Activated naive CD4-positive, alpha-beta T cell (primary cell): ENCODE measurements around the gene PRKN.

Experiments used
- DNase-seq, 4 experiments: peaks; one replicate each; lab custom pipeline; 2025; lab: John Stamatoyannopoulos, UW

Gene PRKN

GRCh38 chr6:162053084-162053483 is 674.5 kb downstream of the PRKN start:
- no peak for DNase-seq

- DNase-seq: no peak
Observed at GRCh38 chr6:162050579-162050978, 677.0 kb downstream of the PRKN start.

DNA sequence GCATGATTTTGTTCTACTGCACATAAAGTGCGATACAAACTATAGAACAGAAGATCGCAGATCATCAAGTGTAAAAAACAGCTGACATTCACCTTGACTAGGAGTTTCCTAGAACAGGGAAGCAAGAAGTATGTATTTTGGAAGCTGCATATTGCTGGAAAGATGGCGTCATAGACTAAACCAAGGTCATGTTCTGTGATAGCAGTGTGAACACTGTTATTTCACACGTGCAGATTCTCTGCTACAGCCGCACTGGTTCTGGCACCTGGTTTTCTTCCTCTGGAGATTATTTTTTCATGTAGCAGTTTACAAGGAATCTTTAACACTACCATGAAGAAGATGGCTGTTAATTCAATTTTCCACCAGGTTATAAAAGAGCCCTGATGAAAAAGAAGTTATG is 681.2 kb downstream of the PRKN start:
- DNase-seq: no peak

GRCh38 chr6:162032620-162033019 is 694.9 kb downstream of the PRKN start:
- no peak for DNase-seq

DNA sequence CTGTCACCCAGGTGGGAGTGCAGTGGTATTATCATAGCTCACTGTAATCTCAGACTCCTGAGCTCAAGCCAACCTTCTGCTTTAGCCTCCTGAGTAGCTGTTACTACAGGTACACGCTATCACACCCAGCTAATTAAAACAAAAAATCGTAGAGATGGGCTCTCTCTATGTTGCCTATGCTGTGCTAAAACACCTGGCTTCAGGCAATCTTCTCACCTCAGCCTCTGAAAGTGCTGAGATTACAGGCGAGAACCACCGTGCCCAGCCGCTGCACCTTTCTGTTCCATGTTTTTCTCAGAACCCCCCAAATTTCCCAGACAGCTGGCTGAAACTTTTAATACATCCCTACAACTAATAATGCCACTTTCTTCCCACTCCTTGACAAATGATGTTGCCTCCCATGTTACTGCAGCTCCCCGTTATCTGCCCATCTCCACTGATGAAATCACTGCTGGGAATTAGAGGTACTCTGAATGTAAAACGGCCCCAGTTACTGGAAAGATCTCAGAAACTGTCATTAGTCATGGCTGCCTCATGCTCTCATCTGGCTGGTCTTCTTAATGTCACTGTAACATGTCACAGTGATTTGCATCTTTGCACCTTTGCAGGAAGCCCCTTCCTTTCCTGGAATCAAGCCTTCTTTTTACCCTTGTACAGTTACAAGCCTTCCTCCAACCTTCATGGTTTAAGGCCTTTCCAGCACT is 697.5 kb downstream of the PRKN start:
- no peak for DNase-seq

GRCh38 chr6:162026843-162027242 is 700.7 kb downstream of the PRKN start:
- DNase-seq: no peak

- DNase-seq: no peak
Observed at GRCh38 chr6:162026031-162026430, 701.5 kb downstream of the PRKN start.

DNA sequence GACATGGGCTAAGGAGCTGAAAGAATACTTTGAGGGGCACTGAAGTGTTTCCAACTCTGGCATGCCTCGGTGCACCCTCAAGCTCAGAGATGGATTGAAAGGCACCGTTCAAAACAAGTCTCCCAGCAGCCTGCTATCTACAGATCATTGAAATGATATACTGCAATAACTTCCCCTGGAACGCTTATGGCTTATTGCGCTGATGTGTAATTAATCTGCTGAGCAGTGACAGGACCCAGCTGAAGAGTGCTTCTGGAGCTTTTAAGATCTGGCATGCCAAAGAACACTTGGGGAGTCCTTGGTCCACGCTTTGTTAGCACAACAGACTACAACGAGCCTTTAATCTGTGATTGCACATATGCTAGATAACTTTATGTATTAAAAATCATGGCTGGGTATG is 708.2 kb downstream of the PRKN start:
- DNase-seq: no peak

DNA sequence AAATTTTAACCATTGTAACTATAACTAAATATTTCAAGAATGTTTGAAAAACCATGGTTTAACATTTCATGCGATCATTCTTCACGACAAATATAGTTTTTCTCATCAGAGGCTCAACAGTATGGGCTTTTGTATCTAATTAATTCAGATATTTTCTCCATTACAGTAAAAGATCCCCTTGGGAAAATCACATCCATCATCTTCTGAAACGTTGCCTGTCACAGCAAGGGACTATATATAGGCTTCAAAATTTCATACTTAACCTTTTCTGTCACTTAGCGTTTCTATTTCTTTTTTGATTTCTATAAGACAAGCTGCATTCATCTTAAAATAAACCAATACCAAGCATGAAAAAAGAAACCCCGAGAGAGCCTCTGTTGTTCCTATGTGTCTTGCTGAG is 710.0 kb downstream of the PRKN start:
- DNase-seq: no peak

DNA sequence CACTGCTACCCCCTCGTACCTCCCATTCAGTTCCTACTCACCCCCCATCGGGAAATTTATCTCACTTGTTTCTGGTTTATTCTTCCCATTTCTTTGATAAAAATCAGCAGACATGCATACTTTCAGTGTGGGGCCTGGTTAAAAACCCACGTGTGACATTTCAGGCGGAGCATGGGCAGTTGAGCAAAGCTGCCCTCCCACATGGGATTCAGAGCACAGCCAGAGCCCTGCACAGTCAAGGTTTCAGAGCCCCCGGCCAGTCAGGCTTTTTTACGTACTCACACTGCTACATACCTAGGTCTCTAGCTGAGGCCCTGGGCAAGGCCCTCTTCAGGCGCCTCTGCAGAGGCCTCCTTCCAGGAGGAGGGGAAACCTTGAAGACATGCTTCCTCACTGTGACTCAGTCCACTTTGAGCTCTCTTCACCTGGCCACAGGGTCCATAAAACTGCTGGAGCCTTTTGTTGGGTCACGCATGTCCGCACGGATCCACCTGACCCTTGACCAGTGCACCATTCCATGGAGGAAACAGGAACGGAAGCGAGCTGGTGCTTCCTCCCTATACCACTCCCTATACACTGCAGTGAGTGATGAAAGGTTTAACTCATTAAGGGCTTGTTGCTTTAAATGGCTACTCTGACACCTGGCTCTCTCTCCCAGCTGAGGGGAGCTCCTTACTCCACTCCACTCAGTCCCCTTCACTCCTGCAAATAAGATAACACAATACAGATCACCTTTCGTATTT is 713.3 kb downstream of the PRKN start:
- no peak for DNase-seq

- no peak for DNase-seq
Observed at GRCh38 chr6:162005372-162005771, 722.2 kb downstream of the PRKN start.

DNA sequence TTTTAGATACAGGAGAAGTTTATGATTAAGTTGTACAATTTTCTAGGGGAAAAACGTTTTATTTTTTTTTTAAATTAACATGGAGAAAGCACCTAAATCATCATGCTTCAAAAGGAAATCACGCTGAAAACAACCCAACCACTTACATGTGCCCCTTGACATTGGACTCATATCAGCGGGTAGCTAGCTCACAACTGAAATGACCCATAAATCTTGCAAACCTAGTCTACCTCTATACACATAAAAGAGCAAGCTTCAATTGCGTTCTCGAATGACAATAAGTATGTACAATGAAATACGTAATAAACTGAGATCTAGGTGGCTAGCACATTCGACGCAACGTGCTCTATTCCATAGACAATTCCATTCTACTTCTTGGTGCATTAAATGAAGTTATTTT is 730.8 kb downstream of the PRKN start:
- DNase-seq: no peak

GRCh38 chr6:161985876-161986423 is 741.6 kb downstream of the PRKN start:
- no peak for DNase-seq

DNA sequence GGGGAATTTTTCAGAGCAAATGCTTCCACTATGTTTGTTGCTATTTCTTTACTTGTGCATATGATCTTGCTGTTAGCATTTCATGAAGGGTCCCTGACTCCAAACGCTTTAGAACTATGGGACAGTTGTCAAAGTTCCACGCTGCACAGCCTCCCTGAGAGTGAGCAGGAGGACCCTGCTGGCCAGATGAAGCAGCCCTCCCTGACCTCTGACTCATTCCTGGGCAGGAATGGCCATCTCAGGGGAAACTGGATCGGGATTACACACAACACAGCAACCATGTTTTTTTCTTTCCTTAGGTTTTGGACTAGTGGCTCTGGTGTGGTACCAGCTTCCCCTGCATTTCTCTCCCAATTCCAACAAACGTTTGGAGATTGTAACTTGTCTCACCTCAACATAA is 742.9 kb downstream of the PRKN start:
- no peak for DNase-seq

- no peak for DNase-seq
Observed at GRCh38 chr6:161976553-161976952, 751.0 kb downstream of the PRKN start.

DNA sequence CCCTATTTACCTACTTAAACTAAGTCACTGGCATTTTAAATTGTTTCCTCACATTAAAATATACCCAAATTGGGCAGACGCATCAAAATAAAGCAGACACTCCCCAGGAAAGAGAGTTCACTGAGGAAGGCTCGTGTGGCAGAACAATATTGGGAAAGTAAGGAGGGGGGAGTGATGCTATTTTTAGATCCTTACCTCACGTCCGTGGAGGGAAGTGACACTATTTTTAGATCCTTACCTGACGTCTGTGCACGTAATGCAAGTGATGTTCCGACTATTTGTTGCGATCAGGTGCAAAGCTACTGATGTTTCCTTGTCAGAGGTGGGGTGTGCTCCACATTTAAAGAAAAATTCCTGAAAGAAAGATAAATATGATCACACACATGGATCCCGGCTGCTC is 754.5 kb downstream of the PRKN start:
- DNase-seq: no peak

DNA sequence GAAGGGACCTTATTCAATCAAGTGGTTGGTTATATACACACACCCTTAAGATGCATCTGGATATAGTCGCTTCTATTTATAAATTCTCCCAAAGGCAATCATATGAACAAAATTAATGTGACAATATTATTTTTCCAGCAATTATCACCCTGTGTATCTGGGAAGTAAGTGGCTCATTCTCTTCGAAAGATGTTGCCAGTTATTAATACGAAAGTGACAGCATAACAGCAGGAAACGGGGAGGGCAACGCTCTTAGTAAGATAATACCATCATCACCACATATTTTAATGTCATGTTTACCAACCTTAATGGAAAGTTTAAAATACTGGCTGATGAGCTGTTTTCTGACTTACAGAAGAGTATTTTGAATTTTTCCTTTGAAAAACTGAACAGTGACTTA is 756.5 kb downstream of the PRKN start:
- no peak for DNase-seq

DNA sequence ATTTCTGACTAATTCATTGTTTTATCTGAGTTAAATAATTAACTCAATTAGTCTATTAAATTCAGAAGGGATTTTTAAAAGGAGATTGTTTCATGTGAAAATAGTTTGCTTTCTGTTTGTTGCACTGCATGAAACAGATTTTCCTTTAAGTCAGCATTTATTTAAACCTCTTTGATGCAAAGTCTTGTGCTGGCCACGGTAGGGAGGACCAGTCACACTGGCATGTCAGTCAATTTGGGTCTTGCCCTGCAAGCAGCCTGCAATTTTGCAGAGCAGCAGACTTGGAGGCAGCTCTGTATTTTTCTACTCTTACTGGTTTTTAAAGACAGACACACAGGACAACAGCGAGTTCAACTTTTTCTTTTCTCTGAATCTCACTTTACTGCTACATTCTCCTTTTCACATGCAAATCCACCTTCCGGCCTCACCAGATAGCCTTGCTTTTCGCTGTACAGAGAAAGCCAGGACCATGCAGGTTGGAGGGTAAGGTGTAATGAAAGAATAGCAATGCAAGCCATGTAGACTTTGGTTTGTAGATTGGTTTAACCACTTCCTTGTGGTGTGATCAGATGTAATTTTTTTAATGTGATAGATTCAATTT is 763.8 kb downstream of the PRKN start:
- DNase-seq: no peak

DNA sequence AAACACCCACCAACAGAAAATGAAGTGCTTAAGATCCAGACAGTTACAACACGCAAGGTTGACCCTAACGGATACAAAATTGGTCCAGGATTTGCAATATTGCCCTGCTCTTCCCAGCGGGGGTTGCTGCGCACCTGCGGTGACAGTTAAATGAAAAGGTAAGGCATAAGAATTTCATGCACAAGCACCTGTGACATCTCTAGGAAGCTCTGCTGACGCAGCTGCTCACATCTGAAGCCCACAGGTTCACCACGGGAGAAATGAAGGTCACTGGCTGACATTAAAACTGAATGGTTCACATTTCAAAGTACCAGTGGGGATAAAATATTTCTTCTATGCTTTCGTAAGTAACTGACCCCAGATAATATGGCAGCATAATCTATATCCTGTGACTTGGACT is 764.4 kb downstream of the PRKN start:
- no peak for DNase-seq

DNA sequence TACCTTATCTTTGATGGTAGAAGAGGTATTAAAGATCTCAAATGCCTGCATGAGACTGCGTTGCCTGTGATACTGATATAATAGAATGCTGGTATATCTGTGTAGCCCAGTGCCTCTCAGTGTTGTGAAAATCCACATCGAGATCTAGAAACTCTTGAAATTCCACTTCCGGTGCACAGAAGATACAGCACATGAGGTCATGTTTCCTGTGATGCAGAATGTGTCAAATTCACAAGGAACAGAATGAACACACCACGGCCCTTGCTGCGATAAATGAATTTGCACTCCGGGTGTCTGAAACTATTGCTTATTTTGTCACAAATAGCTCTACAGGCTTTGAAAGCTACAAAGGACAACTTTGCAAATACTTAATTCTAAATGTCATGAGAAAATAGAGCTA is 765.8 kb downstream of the PRKN start:
- DNase-seq: no peak

GRCh38 chr6:161961046-161961445 is 766.5 kb downstream of the PRKN start:
- no peak for DNase-seq

DNA sequence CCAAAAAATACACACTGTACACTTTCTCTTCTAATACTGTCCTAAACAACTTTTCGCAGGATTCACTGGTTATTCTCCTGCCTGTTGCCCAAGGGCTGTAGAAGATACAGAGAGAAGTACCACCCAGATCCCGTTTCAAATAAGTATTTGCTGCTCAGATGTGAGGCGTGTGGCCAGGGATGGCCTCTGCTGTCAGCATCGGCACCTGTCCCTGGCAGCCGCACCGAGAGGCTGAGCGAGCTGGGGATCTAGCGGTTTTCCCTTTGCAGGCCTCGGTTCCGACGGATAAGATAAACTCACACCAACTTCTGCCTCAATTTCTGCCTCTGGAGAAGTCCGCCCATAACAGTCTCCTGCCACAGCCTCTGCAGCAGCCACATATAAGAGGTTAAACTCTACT is 768.5 kb downstream of the PRKN start:
- DNase-seq: no peak

DNA sequence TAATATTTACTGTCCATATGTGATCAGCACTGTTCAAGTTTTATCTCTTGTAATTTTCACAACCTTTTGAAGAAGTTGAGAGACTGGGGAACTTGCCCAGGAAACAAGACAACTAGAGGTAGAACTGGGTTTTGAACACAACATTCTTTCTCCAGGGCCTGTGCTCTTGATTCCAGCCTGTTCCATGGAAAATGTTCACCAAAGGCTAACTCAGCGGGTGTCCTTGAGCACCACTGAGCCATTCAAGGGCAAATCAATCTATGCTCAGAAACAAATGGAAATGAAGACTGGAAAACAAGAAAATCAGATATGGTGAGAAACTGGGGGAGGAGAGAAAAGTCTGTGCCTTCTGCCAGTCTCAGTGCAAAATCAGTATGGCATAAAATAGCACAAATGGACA is 771.5 kb downstream of the PRKN start:
- no peak for DNase-seq
